CD1c-positive myeloid dendritic cell (primary cell): ENCODE measurements around the gene CPA3.

ENCODE experiments used
- DNase-seq: peaks from one replicate; pipeline ENCODE4 v3.0.0-alpha.2; 2016; ENCODE audit errors: extremely low spot score

Gene CPA3

GRCh38 chr3:148916132-148916531 lies 51.0 kb downstream of the CPA3 start:
- no peak for DNase-seq

- no peak for DNase-seq
Measured at GRCh38 chr3:148922467-148922866, 57.4 kb downstream of the CPA3 start.

- DNase-seq: no peak
Measured at GRCh38 chr3:148923592-148923991, 58.5 kb downstream of the CPA3 start.

- DNase-seq: no peak
Measured at GRCh38 chr3:148924562-148924961, 59.5 kb downstream of the CPA3 start.

- no peak for DNase-seq
Measured at GRCh38 chr3:148925845-148926244, 60.7 kb downstream of the CPA3 start.

- DNase-seq: no peak
Measured at GRCh38 chr3:148930752-148931151, 65.7 kb downstream of the CPA3 start.

GRCh38 chr3:148931574-148931973 lies 66.5 kb downstream of the CPA3 start:
- no peak for DNase-seq

GRCh38 chr3:148932972-148933371 lies 67.9 kb downstream of the CPA3 start:
- no peak for DNase-seq

- DNase-seq: no peak
Measured at GRCh38 chr3:148937467-148938255, 72.6 kb downstream of the CPA3 start.

GRCh38 chr3:148938306-148938705 lies 73.2 kb downstream of the CPA3 start:
- no peak for DNase-seq

- no peak for DNase-seq
Measured at GRCh38 chr3:148938936-148939335, 73.8 kb downstream of the CPA3 start.

GRCh38 chr3:148940983-148941382 lies 75.9 kb downstream of the CPA3 start:
- DNase-seq: no peak

- peak; percentile 81 for DNase-seq
Measured at GRCh38 chr3:148943506-148944205, 78.6 kb downstream of the CPA3 start.

GRCh38 chr3:148945116-148945515 lies 80.0 kb downstream of the CPA3 start:
- DNase-seq: no peak
